Osteoblast (primary cell): ENCODE results near the gene ENO3. TPM values are rescaled to one million over a fixed set of nuclear protein-coding genes. Genes with fewer than 3 reads are reported as not detected.
A peak's percentile ranks its signal among the peaks of the same experiment; 100 is the strongest.

Experiments
- DNase-seq: peaks from one replicate; pipeline ENCODE4 v3.0.0; 2011; ENCODE audit warnings: low spot score, mixed read lengths; ENCODE audit not compliant: insufficient read length; ENCODE audit errors: missing footprints
- H2AFZ ChIP-seq: 2 replicates; pipeline ENCODE4 v1.6.0; 2011; ENCODE audit warnings: mild to moderate bottlenecking, low read length
- H3K27ac ChIP-seq: 2 replicates; pipeline ENCODE4 v1.5.1; 2011; ENCODE audit warnings: mild to moderate bottlenecking, low read depth, low read length, moderate library complexity
- H3K27me3 ChIP-seq: 2 replicates; pipeline ENCODE4 v1.6.0; 2012; ENCODE audit warnings: mild to moderate bottlenecking, control low read depth, inconsistent platforms, low read length, moderate library complexity; ENCODE audit not compliant: insufficient read depth
- H3K36me3 ChIP-seq: 2 replicates; pipeline ENCODE4 v1.5.1; 2011; ENCODE audit warnings: mild to moderate bottlenecking, low read length, control low read depth, moderate library complexity; ENCODE audit not compliant: insufficient read depth
- H3K4me1 ChIP-seq: 2 replicates; pipeline ENCODE4 v1.5.1; 2011; ENCODE audit warnings: mild to moderate bottlenecking, low read length, control low read depth, moderate library complexity; ENCODE audit not compliant: insufficient read depth
- H3K4me2 ChIP-seq: 2 replicates; pipeline ENCODE4 v1.6.0; 2011; ENCODE audit warnings: mild to moderate bottlenecking, low read length; ENCODE audit not compliant: insufficient read depth
- H3K4me3 ChIP-seq: fragments of 200-600 bp; sonication (generic); 3 replicates; pipeline ENCODE4 v1.5.1; 2012; ENCODE audit warnings: mild to moderate bottlenecking, low read length, inconsistent platforms; ENCODE audit not compliant: insufficient read depth
- H3K79me2 ChIP-seq: 2 replicates; pipeline ENCODE4 v1.6.0; 2012; ENCODE audit warnings: mild to moderate bottlenecking, low read length, control low read depth, inconsistent platforms; ENCODE audit not compliant: insufficient read depth
- H3K9me3 ChIP-seq: 2 replicates; pipeline ENCODE4 v1.5.1; 2011; ENCODE audit warnings: low read depth, low read length, control low read depth
- H4K20me1 ChIP-seq: 2 replicates; pipeline ENCODE4 v1.6.0; 2012; ENCODE audit warnings: mild to moderate bottlenecking, low read length, control low read depth; ENCODE audit not compliant: insufficient read depth
- CTCF ChIP-seq: IDR thresholded peaks from 2 replicates; pipeline ENCODE4 v1.5.1; 2011; ENCODE audit warnings: mild to moderate bottlenecking, low read depth, low read length, moderate library complexity; ENCODE audit errors: extremely low read depth
- total RNA-seq: library from RNA; depleted of rRNA; stranded (reverse); fragments of >200 nt; gene quantifications from 2 replicates; pipeline ENCODE4 v1.2.3, GENCODE V29; 2012

Gene ENO3
- total RNA-seq, 1 donor: 2.9 TPM

DNA sequence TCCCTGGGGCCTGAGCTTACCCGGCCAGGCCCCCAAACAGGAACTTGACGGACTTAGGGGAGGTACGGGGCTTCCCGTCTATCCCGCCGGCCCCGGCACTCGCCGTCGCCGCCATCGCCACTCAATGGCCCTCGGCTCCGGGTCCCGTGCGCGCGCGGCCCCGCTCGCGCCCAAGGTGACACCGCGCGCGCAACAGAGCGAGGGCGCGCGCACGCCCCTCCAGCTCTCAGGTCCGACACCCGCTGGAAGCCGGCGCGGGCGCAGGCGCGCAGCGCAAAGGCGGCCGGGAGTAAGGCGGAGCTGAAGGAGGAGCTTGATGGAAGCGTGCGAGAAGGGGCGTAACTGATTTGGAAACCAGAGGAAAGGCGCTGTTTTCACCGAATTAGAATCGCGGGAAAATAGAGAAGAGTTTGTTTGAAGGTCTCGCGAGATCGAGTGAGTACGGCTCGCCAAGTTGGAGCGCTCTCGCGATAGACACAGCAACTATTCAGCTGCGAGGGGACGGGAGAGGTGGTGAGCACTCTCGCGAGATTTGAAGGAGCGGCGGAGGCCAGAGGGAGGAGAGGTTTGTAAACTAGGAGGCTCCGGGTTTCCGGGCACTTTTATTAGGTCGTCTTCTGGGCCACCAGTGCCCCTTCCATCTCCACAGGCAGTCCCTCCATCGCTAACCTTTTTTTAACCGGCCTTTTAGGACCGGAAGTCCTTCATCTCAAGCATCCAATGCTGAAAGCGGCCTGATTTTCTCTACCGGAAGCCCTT lies 10.9 kb upstream of the ENO3 start, which contains the start of the genes RNF167 and SLC25A11:
TSS of gene RNF167 (plus strand) at position 473 of the 759 bp plus-strand sequence. CDS start 642 bp downstream, outside the sequence.
TSS of gene SLC25A11 (minus strand) at position 251 of the 759 bp plus-strand sequence. CDS start at position 115, 136 bp downstream.
- peak; percentile 100 for DNase-seq
- no peak for TF ChIP-seq CTCF
- peaks cover 65% of the 10 kb centered on the region for H3K79me2 ChIP-seq
- no peaks in the 10 kb centered on the region for H3K9me3 ChIP-seq
- H3K27me3 ChIP-seq: no peaks in the 10 kb centered on the region
- peaks cover 39% of the 10 kb centered on the region for H4K20me1 ChIP-seq
- peaks cover 35% of the 10 kb centered on the region for H3K4me1 ChIP-seq
- peak within 1 kb of the TSS; percentile 98 for H3K4me2 ChIP-seq
- H3K27ac ChIP-seq: peak within 1 kb of the TSS; percentile 91
- H2AFZ ChIP-seq: peak within 1 kb of the TSS; percentile 93
- H3K36me3 ChIP-seq: peaks cover 54% of the 10 kb centered on the region
- peak within 1 kb of the TSS; percentile 95 for H3K4me3 ChIP-seq

DNA sequence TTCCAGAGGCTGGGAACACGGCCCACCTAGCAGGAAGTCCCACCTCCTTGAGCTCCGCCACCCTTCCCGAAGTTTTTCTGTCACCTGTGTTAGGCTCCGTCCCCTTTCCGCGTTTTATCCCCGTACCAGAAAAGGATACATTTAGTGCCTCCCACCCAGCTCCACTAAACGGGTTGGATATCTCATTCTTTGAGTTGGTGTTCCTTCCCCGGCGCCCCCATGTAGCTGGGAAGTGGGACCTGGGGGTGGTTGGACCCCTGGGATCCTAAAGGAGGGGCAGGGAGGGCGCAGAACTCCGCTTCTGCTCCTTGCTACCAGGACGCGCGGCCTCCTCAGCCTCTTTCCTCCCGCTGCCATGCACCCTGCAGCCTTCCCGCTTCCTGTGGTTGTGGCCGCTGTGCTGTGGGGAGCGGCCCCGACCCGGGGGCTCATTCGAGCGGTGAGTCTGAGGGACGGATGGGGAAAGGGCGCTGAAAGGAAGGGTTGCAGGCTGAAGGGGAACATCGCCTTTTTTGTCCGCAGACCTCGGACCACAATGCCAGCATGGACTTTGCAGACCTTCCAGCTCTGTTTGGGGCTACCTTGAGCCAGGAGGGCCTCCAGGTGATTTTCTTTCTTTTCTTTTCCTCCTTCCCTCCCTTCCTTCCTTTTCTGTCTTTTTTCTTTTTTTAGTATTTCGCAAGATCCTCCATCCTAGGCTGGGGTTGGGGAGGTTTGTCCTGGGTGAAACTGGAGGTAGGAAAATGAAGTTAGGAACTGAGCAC lies 10.2 kb upstream of the ENO3 start:
- H3K36me3 ChIP-seq: peaks cover 61% of the 10 kb centered on the region
- TF ChIP-seq CTCF: no peak
- peaks cover 73% of the 10 kb centered on the region for H3K79me2 ChIP-seq
- peak overlapping the region; percentile 91 for H3K27ac ChIP-seq
- peak; percentile 96 for DNase-seq
- no peaks in the 10 kb centered on the region for H3K27me3 ChIP-seq
- peak overlapping the region; percentile 98 for H3K4me2 ChIP-seq
- H3K4me1 ChIP-seq: peaks cover 43% of the 10 kb centered on the region
- H4K20me1 ChIP-seq: peaks cover 46% of the 10 kb centered on the region
- H2AFZ ChIP-seq: peak overlapping the region; percentile 93
- H3K9me3 ChIP-seq: no peaks in the 10 kb centered on the region
- peak overlapping the region; percentile 95 for H3K4me3 ChIP-seq

GRCh38 chr17:4941319-4941610 lies 9.7 kb upstream of the ENO3 start:
- H3K79me2 ChIP-seq: peaks cover 78% of the 10 kb centered on the region
- H3K4me1 ChIP-seq: peaks cover 48% of the 10 kb centered on the region
- H3K27me3 ChIP-seq: no peaks in the 10 kb centered on the region
- peak overlapping the region; percentile 98 for H3K4me2 ChIP-seq
- H2AFZ ChIP-seq: no peak overlapping the region
- no peaks in the 10 kb centered on the region for H3K9me3 ChIP-seq
- H4K20me1 ChIP-seq: peaks cover 51% of the 10 kb centered on the region
- no peak for TF ChIP-seq CTCF
- peaks cover 64% of the 10 kb centered on the region for H3K36me3 ChIP-seq
- H3K27ac ChIP-seq: peak overlapping the region; percentile 91
- peak; percentile 55 for DNase-seq
- peak overlapping the region; percentile 95 for H3K4me3 ChIP-seq
